Measurements from ENCODE around the gene CYP2J2. TPM values are rescaled to one million over a fixed set of nuclear protein-coding genes. Genes with fewer than 3 reads are reported as not detected.
"Not testable (repeated sequence)": the region's sequence is repeated elsewhere in the genome, so short reads cannot be mapped to it uniquely, and the experiment has no call there.

The CYP2J2 gene
- total and polyA plus RNA-seq, 2 experiments from 2014 or later: not detected

GRCh38 chr1:59857679-59858354, 68.8 kb downstream of the CYP2J2 start:
- Histone ChIP-seq H3K9me3 (ENCODE audit: low read depth) (no peaks in the 10 kb centered on the region), H2AFZ (no peak overlapping the region), H3K4me2 (ENCODE audit: unreplicated experiment) (no peak overlapping the region), H3K4me3 (no peak overlapping the region), H3K27me3 (replicated peaks; ENCODE audit: insufficient read depth) (no peaks in the 10 kb centered on the region), H3K36me3 (ENCODE audit: low read depth) (no peaks in the 10 kb centered on the region), H3K4me1 (ENCODE audit: insufficient read depth) (no peaks in the 10 kb centered on the region), H3K9ac (no peak overlapping the region), H3K27ac (no peak overlapping the region), H3K79me2 (ENCODE audit: insufficient read depth) (no peaks in the 10 kb centered on the region), H4K20me1 (ENCODE audit: insufficient read depth) (no peaks in the 10 kb centered on the region), H3F3A (ENCODE audit: insufficient read depth) (no peaks in the 10 kb centered on the region), H3K9me2 (ENCODE audit: insufficient read depth) (no peaks in the 10 kb centered on the region)
- TF ChIP-seq EZH2phosphoT487 (IDR thresholded peaks at IDR 0.05; ENCODE audit: insufficient read depth, low read depth) (no peak), EZH2 (IDR thresholded peaks at IDR 0.05; ENCODE audit: insufficient read depth, poor library complexity, severe bottlenecking) (no peak)
- 49 to 54% methylated on average over 5 of the region's 5 CpGs for whole genome bisulfite sequencing, 2 experiments (ENCODE audit: low coverage in 1 of 2, low lambda C conversion rate in 2 of 2, missing lambda C conversion rate in 2 of 2)
- in situ Hi-C loops (cut with MboI): no loop called here
- DNase-seq: no peak

GRCh38 chr1:59856725-59857338, 69.7 kb downstream of the CYP2J2 start:
- in situ Hi-C loops (cut with MboI): no loop called here

GRCh38 chr1:59855297-59855696, 71.3 kb downstream of the CYP2J2 start:
- 35 to 50% methylated on average over 1 of the region's 1 CpG for WGBS, 2 experiments (ENCODE audit: low coverage in 1 of 2, low lambda C conversion rate in 2 of 2, missing lambda C conversion rate in 2 of 2)
- DNase-seq; H4K20me1 ChIP-seq (ENCODE audit: insufficient read depth); in situ Hi-C loops (cut with MboI); H3K9me2 ChIP-seq (ENCODE audit: insufficient read depth); H2AFZ ChIP-seq; H3K36me3 ChIP-seq (ENCODE audit: low read depth); H3K4me3 ChIP-seq; H3K27ac ChIP-seq; H3K4me2 ChIP-seq (ENCODE audit: unreplicated experiment); H3K79me2 ChIP-seq (ENCODE audit: insufficient read depth); H3K9ac ChIP-seq; H3K9me3 ChIP-seq (ENCODE audit: low read depth); H3K27me3 ChIP-seq (replicated peaks; ENCODE audit: insufficient read depth); H3F3A ChIP-seq (ENCODE audit: insufficient read depth); H3K4me1 ChIP-seq (ENCODE audit: insufficient read depth): not testable (repeated sequence)

More at GRCh38 chr1:59856725-59857338, 69.7 kb downstream of the CYP2J2 start:
- H4K20me1 ChIP-seq (ENCODE audit: insufficient read depth): no peaks in the 10 kb centered on the region
- no peak overlapping the region for H3K9ac ChIP-seq
- no peak overlapping the region for H2AFZ ChIP-seq
- H3K27ac ChIP-seq: no peak overlapping the region
- DNase-seq: no peak
- H3K9me3 ChIP-seq (ENCODE audit: low read depth): no peaks in the 10 kb centered on the region
- H3F3A ChIP-seq (ENCODE audit: insufficient read depth): no peaks in the 10 kb centered on the region
- 55 to 70% methylated on average over 4 of the region's 4 CpGs for whole genome bisulfite sequencing, 2 experiments (ENCODE audit: low coverage in 1 of 2, low lambda C conversion rate in 2 of 2, missing lambda C conversion rate in 2 of 2)
- H3K79me2 ChIP-seq (ENCODE audit: insufficient read depth): no peaks in the 10 kb centered on the region
- TF ChIP-seq EZH2phosphoT487 (IDR thresholded peaks at IDR 0.05; ENCODE audit: insufficient read depth, low read depth) (no peak), EZH2 (IDR thresholded peaks at IDR 0.05; ENCODE audit: insufficient read depth, poor library complexity, severe bottlenecking) (no peak)
- H3K36me3 ChIP-seq (ENCODE audit: low read depth): no peaks in the 10 kb centered on the region
- H3K4me1 ChIP-seq (ENCODE audit: insufficient read depth): no peaks in the 10 kb centered on the region
- no peaks in the 10 kb centered on the region for H3K27me3 ChIP-seq (replicated peaks; ENCODE audit: insufficient read depth)
- no peak overlapping the region for H3K4me3 ChIP-seq
- no peaks in the 10 kb centered on the region for H3K9me2 ChIP-seq (ENCODE audit: insufficient read depth)
- H3K4me2 ChIP-seq (ENCODE audit: unreplicated experiment): no peak overlapping the region

GRCh38 chr1:59852117-59852516, 74.5 kb downstream of the CYP2J2 start:
- H3K4me3 ChIP-seq: no peak overlapping the region
- H3K9me2 ChIP-seq (ENCODE audit: insufficient read depth): no peaks in the 10 kb centered on the region
- in situ Hi-C loops (cut with MboI): no loop called here
- no peaks in the 10 kb centered on the region for H4K20me1 ChIP-seq (ENCODE audit: insufficient read depth)
- no peaks in the 10 kb centered on the region for H3K9me3 ChIP-seq (ENCODE audit: low read depth)
- no peak overlapping the region for H3K27ac ChIP-seq
- no peak for DNase-seq
- H3F3A ChIP-seq (ENCODE audit: insufficient read depth): no peaks in the 10 kb centered on the region
- no peak overlapping the region for H3K4me2 ChIP-seq (ENCODE audit: unreplicated experiment)
- H3K27me3 ChIP-seq (replicated peaks; ENCODE audit: insufficient read depth): peaks cover 5% of the 10 kb centered on the region; the same call in 1 of the 2 replicates
- H3K36me3 ChIP-seq (ENCODE audit: low read depth): no peaks in the 10 kb centered on the region
- TF ChIP-seq EZH2 (IDR thresholded peaks at IDR 0.05; ENCODE audit: insufficient read depth, poor library complexity, severe bottlenecking) (no peak), EZH2phosphoT487 (IDR thresholded peaks at IDR 0.05; ENCODE audit: insufficient read depth, low read depth) (no peak)
- no peaks in the 10 kb centered on the region for H3K4me1 ChIP-seq (ENCODE audit: insufficient read depth)
- no peaks in the 10 kb centered on the region for H3K79me2 ChIP-seq (ENCODE audit: insufficient read depth)
- H3K9ac ChIP-seq: no peak overlapping the region
- H2AFZ ChIP-seq: no peak overlapping the region
- WGBS, 2 experiments (ENCODE audit: low coverage in 1 of 2, low lambda C conversion rate in 2 of 2, missing lambda C conversion rate in 2 of 2): 71 to 81% methylated on average over 1 of the region's 1 CpG

Data from GM23248 (cell line).